CD1c-positive myeloid dendritic cell (primary cell): Measurements from ENCODE around the gene B4GALT5.
"Not testable (repeated sequence)": the region's sequence is repeated elsewhere in the genome, so short reads cannot be mapped to it uniquely, and the experiment has no call there.

Experiments used
- DNase-seq: peaks from one replicate; pipeline ENCODE4 v3.0.0-alpha.2; 2016; ENCODE audit errors: extremely low spot score

B4GALT5 gene

DNA sequence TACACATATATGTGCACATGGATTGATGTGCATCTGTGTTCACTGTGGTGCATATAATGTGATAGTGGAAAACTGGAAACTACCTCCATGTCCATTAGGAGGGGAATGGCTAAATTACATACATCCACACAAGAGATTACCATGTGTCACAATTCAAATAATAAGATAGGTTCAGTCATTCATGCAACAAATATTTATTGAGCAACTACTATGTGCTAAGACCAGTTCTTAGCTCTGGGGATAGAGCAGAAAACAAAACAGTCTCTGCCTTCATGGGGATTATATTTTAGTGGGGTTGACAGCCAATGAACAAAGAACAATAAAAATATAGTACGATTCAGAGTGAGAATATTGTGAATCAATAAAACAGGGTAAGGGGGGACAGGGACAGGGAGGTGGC is 84.1 kb downstream of the B4GALT5 start:
- DNase-seq, result no peak

- not testable (repeated sequence) for DNase-seq
Measured at GRCh38 chr20:49628280-49628679, 85.4 kb downstream of the B4GALT5 start.

GRCh38 chr20:49627329-49627761 is 86.3 kb downstream of the B4GALT5 start:
- no peak for DNase-seq

GRCh38 chr20:49624988-49625387 is 88.7 kb downstream of the B4GALT5 start:
- DNase-seq, result not testable (repeated sequence)

DNA sequence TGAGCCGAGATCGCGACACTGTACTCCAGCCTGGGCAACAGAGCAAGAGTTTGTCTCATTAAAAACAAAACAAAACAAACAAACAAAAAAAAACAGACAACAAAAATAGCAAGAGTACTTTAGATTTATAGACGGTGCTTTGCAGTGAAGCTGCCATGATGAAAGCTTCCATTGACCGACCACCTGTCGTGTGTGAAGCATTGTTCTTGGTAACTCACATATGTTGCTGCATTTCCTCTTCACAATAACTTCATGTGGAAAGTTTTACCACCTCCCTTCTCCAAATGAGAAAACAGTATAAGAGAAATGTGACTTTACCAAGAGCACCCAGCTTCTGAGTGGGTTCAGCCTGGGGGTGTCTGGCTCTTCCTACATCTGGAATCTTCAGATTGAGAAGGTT is 89.4 kb downstream of the B4GALT5 start:
- DNase-seq, result no peak

DNA sequence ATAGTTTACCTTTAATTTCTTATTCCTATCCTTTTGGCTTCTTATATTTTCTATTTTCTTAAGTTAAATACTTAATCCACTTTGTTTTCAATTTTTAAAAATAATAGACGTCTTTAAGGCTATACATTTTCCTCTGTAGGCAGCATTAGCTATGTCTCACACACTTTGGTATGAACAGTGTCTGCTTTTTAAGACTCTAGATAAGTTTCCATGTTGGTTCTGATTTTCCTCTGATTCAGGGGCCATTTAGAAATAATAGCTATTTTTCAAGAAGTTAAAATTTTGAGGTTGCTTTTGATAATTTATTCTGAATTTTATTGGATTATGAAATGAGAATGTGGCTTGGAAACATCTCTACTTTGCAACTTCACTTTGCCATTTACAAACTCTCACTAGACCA is 91.4 kb downstream of the B4GALT5 start:
- no peak for DNase-seq

DNA sequence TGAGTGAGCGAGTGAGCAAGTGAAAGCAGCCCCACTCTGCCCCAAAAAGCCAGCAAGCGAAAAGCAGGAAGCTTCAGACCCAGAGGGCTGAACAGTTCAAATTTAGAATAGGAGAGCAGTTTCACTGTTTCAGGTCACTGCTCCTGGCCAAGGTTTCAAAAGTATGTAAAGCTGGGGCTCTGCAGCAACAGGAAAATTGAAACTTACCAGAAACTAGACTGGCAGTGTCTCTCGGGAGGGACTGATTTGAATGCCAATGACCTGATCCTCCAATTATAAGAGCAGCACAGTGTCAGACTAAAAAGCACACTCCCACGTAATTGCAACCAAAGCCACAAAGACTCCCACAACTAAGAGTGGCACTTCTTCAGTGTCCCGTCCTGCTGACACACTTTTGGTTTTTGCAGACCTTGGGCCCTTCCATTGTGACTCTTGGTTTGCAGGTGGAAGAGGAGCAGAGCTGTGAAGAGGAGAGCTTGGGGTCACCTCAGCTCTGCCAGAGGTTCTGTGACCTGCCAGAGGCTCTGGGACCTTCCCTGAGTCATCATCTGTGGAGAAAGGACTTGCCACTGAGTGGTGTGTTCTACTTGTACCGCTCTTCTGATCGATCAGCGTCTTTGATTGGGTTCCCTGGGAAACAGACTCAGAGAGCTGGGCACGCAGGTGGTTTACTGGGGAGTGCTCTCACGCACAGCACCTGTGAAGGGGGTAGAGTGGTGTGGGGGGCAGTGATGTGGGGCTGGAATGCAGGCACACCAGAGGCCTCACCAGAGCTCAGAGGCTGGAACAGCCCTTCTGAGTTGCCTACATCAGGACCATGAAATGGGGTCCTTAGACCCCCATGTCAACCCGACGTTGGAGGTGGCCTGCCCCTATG is 93.1 kb downstream of the B4GALT5 start:
- peak; percentile 30 for DNase-seq

DNA sequence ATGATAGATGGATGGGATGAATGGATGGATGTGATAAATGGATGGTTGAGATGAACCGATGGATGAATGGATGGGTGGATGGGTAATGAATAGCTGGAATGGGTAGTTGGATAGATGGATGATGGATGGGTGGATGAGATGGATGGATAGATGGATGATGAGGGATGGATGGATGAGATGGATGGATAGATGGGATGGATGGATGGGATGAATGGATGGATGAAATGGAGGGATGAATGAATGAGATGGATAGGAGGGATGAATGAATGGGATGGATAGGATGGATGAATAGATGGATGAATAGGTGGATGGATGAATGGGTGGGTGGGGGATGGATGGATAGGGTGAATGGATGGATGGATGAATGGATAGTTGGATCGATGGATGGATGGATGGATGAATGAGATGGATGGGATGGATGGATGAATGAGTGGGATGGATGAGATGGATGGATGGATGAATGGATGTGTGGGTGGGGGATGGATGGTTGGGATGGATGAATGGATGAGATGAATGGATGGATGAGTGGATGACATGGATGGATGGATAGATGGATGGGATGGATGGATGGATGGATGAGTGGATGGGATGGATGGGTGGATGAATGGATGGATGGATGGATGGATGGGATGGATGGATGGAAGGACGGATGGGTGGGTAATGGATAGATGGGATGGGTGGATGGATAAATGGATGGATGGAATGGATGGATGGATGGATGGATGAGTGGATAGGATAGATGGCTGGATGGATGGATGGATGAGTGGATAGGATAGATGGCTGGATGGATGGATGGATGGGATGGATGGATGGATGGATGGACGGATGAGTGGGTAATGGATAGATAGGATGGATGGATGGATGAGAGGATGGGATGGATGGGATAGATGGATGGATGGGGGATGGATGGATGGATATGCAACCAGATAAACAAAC is 94.3 kb downstream of the B4GALT5 start:
- DNase-seq, result no peak

GRCh38 chr20:49618289-49618688 is 95.4 kb downstream of the B4GALT5 start:
- no peak for DNase-seq

- not testable (repeated sequence) for DNase-seq
Measured at GRCh38 chr20:49617394-49617793, 96.3 kb downstream of the B4GALT5 start.

DNA sequence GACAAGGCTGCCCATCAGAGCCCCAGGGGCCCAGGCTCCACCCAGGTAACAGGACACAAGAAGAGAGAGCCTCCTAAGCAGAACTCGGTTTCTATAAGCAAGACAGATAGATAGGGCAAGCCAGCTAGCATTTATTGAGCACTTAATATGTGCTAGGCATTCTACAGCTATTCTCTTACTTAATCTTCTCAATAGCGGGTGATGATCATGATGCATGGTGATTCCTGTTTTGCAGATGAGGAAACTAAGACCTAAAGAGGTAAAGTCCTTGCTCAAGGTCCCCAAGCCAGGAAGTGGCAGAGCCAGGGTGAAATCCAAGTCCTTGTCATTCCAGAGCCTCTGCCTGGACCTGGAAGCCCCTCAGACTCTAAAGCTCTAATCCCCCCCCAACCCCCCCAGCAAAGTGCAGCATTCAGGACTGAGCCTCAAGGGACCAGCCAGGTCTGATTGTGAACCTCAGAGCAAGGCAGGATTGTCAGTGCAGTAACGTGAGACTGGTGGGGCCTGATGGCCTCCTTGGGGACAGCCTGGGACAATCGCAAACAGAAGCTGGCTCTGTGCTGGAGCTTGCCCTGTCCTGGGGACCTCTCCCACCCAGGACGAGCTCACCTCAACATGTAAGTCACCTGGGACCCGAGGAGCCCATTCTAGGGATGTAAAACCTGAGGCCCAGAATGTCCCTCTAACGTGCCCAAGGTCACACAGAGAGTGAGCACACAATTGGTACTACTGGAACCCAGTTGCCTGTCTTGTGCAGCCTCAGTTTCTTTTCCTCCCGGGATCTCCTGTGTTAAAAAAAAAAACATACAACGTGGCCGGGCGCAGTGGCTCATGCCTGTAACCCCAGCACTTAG is 97.3 kb downstream of the B4GALT5 start:
- DNase-seq, result no peak

- no peak for DNase-seq
Measured at GRCh38 chr20:49615401-49616153, 98.1 kb downstream of the B4GALT5 start.

DNA sequence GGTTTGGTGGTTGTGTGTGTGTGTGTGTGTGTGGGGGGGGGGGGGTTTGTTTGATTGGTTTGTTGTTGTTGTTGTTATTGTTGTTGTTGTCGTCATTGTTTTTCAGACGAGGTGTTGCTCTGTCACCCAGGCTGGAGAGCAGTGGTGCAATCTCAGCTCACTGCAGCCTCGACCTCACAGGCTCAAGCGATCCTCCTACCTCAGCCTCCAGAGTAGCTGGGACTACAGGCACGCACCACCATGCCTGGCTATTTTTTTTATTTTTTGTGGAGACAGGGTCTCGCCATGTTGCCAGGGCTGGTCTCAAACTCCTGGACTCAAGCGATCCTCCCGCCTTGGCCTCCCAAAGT is 98.7 kb downstream of the B4GALT5 start:
- not testable (repeated sequence) for DNase-seq

DNA sequence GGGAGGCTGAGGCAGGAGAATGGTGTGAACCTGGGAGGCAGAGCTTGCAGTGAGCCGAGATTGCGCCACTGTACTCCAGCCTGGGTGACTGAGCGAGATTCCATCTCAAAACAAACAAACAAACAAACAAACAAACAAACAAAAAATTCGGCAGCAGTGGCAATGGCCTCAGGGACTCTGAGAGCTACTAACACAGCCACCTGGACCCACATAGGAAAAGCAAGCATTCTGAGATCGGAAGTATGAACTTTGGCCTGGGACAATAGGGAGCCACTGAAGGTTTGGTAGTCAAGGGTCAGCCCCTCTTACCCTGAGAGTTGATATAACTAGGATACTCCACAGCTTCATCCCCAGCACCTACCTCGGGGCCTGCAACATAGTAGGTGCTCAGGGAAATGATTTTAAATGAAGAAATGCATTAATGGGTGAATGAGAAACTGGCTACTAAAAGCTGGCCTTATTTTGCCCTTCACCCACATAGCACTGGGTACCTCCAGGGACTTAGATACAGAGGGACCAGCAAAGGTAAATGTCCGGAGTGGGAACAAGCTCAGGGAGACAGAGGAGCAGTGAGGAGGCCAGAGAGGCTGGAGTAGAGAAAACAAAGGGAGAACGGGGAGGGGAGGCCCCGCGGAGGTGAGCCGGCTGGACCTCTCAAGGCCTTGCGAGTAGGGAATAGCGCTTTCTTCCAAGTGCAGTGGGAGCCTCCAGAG is 99.2 kb downstream of the B4GALT5 start:
- no peak for DNase-seq

GRCh38 chr20:49612127-49612738 is 101.4 kb downstream of the B4GALT5 start:
- DNase-seq, result no peak

GRCh38 chr20:49611539-49612126 is 102.0 kb downstream of the B4GALT5 start:
- not testable (repeated sequence) for DNase-seq

DNA sequence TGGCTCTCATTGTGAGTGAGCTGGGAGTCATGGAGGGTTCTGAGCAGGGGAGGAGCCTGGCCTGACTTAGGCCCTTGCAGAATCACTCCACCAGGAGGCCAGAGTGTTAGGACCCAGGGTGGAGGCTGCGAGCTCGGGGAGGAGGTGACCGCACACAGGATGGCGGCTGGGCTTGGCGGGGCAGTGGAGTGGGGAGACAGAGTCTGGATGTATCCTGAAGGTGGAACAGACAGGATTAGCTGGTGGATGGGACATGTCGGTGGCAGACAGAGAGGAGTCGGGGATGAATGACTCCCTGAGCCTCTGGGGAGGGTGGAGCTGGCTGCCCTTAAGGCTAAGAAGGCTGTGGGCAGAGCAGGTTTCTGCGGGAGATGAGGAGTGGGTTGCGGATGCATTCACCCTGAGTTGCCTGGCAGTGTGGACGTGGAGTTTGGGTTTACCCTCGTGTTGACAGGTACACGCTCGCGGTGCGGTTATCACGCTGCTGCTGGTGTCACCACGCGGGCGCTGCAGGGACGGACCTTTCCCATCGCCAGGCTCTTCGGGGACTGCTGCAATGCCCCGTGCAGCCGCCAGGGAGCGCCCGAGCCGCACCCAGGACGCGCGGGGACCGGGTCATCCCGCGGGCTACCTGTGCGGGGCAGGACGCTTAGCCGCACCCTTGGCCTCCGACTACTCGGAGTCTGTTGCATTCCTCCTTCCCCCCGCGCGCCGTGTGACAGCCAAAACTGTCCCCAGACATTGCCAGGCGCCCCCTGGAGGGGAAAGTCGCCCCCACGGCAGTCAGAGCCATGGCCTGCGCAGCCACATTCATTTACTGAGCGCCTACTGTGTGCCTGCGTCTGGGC is 102.8 kb downstream of the B4GALT5 start:
- peak; percentile 77 for DNase-seq
